Activated T-cell treated with anti-CD3 and anti-CD28 coated beads for 1 hour (primary cell): ENCODE measurements around the gene CDH4.

Experiments used
- DNase-seq: peaks from one replicate; pipeline ENCODE4 v3.0.0-alpha.2; 2020; ENCODE audit warnings: low read depth

Gene CDH4

GRCh38 chr20:61251529-61252393, at the start of gene CDH4:
Gene CDH4, plus strand, starts transcription at chr20:61252261.
- DNase-seq = no peak

- no peak for DNase-seq
Measured at GRCh38 chr20:61203320-61203719, 48.7 kb upstream of the CDH4 start.

GRCh38 chr20:61204206-61204605, 47.9 kb upstream of the CDH4 start:
- DNase-seq = no peak

DNA sequence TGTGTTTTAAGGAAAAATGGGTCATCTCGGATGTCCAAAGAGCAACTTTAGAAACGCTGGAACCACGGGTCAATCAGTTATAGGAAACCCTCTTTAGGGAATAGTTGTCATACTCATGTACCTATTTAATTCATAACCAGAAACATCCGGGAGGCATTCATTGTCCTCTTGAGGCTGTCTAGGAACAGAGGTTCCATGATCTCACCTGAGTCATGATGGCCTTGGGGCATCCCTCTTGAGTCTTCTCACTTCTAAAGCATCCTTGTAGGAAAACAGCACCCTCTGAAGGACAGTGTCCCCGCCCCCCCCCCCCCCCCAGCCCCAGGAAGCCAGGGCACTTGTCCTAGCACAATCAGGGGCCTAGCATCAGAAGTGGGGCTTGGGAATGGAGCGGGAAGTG, 46.3 kb upstream of the CDH4 start:
- DNase-seq = no peak

GRCh38 chr20:61210862-61211261, 41.2 kb upstream of the CDH4 start:
- no peak for DNase-seq

DNA sequence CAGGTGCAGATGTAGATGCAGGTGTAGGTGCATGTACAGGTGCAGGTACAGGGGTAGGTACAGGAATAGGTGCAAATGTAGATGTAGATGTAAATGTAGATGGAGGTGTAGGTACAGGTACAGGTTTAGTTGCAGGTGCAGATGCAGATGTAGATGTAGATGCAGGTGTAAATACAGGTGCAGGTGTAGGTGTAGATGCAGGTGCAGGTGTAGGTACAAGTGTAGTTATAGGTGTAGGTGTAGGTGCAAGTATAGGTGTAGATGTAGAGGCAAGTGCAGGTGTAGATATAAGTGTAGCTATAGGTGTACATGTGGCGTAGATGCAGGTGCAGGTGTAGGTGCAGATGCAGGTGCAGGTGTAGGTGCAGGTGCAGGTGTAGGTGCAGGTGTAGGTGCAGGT, 34.2 kb upstream of the CDH4 start:
- DNase-seq = no peak

GRCh38 chr20:61219021-61219431, 33.0 kb upstream of the CDH4 start:
- no peak for DNase-seq

GRCh38 chr20:61220131-61220530, 31.9 kb upstream of the CDH4 start:
- no peak for DNase-seq

DNA sequence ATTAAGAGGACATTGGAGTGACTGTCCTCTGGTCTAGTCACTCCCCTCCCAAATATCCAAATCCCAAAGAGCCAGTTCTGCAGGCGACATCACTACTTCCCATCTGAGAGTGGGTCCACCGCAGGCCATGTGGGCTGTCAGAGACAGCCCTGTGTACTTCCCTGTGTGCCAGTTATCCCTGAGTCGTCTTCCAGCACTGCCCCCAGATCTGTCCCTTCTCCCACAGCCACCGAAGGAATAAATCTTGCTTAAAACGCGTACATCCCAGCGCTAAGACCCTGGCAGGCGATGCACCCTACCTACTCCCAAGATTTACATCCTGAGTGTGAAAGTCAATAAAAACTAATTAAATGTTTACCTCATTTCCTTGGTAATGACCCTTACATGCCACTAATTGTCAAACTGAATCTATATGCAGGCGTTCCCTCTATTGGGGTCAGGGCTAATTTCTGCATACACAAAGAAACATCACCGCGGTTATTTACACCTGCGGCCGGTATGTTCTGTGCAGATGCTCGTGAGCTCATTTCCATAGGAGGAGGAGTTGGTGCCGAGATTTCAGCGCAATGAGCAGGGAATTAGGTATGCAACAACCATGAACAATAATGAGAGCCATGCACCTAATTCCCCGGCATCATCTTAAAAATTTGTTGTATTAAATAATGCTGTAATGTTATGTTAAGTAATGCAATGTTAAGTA, 31.3 kb upstream of the CDH4 start:
- no peak for DNase-seq

- no peak for DNase-seq
Measured at GRCh38 chr20:61222699-61223098, 29.4 kb upstream of the CDH4 start.

DNA sequence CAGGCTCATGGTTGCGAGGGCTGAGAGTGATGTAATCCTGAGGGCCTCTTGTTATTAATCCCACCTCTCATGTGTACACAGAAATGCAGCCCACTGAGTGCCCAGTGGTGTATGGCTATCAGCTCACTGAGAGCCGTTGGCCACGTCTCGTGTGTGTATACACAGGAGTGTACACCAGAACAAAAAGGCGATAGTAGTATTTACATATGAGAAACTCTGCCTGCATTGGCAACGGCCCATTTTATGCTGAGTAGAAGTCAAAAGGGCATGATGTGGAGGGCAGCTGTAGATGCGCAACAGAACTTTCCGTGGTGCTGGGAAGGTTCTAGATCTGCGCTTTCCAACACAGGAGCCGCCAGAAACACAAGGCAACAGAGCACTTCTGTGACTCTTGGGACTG, 28.9 kb upstream of the CDH4 start:
- no peak for DNase-seq

GRCh38 chr20:61230166-61230565, 21.9 kb upstream of the CDH4 start:
- no peak for DNase-seq

DNA sequence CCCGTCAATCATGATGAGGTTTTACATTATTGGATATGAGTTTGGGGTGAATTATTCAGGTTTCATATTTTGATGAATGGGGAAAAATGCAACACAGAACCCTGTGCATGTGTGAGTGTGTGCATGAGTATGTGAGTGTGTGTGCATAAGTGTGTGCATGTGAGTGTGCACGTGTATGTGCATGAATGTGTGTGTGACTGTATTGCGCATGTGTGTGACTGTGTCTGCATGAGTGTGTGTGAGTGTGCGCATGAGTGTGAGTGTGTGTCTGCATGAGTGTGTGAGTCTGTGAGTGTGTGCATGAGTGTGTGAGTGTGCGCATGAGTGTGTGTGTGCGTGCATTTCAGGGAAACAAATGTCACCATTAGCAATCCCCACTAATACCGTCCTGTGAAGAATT, 18.5 kb upstream of the CDH4 start:
- DNase-seq = no peak

GRCh38 chr20:61234224-61234890, 17.7 kb upstream of the CDH4 start:
- DNase-seq = no peak

DNA sequence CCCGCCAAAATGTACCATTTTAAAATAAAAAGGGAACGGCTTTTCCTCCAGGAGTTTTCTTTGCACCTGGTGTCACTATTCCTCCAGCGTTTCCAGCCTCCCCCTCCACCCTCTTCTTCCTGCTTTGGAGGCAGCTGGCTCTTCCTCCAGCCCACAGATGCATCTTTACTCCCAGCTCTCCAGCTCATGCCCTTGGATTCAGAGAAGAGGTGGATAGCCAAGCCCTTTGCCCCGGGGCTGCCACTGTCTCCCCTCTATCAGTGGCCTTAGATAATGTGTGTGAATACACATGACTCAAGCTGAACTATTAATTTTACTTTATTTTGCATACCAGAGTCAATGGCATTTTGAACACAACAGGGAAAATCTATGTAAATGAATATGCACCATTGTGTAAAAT, 15.3 kb upstream of the CDH4 start:
- DNase-seq = no peak

- no peak for DNase-seq
Measured at GRCh38 chr20:61238813-61239212, 13.2 kb upstream of the CDH4 start.

GRCh38 chr20:61240814-61241213, 11.2 kb upstream of the CDH4 start:
- no peak for DNase-seq

DNA sequence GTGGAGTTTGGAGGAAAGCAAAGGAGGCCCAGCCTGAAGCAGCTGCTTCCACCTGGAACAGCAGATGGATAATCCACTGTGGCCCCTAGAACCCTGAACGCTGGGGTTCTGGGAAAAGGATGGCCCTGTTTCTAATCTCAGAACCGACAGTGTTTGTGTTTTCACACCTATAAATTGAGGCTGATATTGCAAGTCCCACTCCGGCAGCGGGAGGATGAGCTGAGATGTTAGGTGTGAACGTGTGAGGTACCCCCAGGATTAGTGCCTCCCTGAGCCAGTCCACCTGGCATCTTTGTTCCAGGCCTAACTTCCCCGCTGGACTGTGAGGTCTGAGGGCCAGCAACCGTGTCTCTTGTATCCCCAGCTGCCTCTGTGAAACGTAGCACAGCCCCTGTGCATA, 7.8 kb upstream of the CDH4 start:
- DNase-seq = no peak

DNA sequence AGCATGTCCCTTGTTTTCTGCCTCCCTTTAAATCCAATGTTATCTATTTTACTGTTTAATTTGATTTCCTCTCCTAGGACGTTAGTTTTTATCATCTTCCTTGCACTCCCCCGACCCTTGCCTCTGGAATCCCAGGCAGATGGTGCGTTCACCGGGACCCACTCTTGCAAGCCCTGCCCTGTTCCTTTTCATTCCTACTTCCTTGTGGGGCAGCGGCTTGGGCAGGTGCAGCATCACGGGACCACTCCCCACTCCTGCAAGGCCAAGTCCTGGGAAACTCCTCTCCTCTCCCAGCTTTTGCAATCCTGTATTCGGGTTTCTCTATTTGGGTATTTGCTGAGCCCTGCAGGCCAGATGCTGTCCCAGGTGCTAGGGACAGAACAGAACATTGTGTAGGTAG, 5.8 kb upstream of the CDH4 start:
- no peak for DNase-seq

GRCh38 chr20:61249626-61250025, 2.4 kb upstream of the CDH4 start:
- no peak for DNase-seq

DNA sequence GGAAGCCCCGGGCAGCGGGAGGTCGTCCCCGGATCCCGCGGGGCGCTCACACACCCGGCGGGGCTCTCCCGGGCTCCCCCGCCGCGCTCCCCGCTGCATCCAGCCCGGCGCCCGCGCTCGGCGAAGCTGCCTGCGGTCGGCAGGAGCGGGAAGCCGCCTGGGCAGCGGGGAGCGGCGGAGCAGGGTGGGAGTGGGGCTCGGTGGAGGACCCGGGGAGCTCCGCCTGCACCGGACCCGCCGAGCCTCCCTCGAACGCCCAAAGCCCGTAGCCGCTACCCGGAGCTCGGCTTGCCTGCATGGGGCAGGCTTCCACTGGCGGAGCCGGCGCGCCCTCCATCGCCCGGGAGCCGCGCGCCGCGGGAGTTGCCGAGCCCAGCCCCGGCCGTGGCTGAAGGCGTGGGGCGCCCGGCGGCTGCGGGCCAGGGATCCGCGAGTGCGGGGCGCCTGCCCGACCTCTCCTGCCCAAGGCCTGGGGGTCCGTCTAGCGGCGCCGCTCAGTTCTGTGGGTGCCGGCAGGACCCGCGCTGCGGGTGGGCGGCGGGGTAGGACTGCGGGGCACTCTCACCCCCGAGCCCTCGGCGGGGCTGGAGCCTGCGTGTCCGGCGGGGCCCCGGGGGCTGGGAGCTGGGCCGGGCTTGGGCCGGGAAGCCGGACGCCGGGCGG, 671 bp downstream of the CDH4 start:
- no peak for DNase-seq

- DNase-seq = no peak
Measured at GRCh38 chr20:61253264-61253639, 1.2 kb downstream of the CDH4 start.
